ENCODE results near the gene SIGLEC9.

Gene SIGLEC9

GRCh38 chr19:51124729-51125128, at the start of gene SIGLEC9:
Gene SIGLEC9 (plus strand): TSS chr19:51124906. CDS start chr19:51124975, 69 bp downstream.
- no peak for DNase-seq (ENCODE audit: low read depth in 2 of 3, low spot score in 1 of 3)

DNA sequence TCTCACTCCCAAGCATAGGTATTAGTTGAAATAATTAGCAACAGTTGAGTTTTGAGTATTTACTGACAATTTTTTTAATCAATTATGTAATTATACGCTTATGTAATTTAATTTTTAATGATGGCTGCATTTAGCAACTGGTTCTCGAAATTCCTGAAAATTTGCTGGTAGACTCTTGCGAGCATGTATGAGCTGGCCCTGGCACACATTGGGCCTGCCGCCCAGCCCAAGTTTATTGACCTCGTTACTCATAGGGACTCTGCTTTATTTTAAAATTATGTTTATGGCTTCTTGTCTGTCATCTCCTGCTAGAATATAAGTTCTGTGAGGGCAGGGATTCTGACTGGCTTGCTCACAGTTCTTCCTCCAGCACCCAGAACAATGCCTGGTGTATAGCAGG, 48.7 kb upstream of the SIGLEC9 start:
- no peak for DNase-seq (ENCODE audit: low read depth in 2 of 3, low spot score in 1 of 3)

DNA sequence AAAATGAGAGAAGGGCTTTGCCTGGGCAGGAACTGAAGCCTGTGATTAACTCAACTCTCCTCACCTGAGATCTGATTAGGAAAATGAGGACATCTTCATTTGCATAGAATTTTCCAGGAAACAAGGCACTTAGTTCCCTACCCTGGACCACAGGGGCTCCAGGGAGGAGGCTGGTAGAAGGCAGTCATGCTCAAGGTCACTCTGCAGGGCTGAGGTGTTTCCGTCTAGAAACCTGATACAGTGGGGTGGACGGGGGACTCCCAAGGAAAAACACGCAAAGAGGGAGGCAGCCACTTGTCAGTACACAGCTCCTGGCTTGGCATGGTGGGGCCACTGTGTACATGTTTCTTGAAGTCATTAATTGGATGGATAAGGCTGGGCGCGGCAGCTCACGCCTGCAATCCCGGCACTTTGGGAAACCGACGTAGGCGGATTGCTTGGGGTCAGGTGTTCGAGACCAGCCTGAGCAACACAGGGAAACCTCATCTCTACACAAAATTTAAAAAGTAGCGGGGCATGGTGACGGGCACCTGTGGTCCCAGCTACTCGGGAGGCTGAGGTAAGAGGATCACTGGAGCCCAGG, 48.0 kb upstream of the SIGLEC9 start:
- no peak for DNase-seq (ENCODE audit: low read depth in 2 of 3, low spot score in 1 of 3)

DNA sequence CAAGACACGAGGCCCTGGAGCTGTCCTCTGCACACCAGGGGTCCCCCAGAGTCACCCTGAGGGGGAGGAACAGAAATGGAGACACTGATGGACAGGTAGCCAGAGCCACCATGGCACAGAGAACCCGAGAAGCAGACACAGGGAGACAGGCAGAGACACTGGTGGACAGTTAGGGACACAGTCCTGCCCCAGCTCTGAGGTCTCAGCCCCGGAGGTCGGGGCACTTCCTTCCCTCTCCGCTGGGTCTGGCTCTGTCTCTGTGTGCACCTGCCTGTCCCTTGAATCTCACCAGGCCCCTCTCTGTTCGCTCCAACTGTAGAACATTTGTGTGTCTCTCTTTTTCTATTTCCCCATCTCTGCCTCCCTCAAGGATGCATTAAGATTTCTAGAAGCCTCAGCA, 46.6 kb upstream of the SIGLEC9 start:
- DNase-seq (ENCODE audit: low read depth in 2 of 3, low spot score in 1 of 3) = no peak

DNA sequence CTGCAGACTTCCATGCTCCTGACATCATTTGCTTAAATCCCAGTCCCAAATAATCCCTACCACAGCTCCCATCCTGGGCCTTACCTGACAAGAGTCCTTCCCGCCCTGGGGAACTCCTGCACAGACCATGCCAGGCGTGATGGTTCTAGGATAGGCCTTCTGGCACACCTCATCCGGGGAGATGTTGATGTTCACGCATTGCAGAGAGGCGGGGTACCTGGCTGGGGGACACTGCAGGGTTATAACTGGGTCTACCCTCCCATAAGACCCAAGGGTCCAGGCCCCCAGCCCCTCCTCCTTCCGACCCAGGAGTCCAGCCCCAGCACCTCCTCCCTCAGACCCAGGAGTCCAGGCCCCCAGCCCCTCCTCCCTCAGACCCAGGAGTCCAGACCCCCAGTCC, 46.0 kb upstream of the SIGLEC9 start:
- no peak for DNase-seq (ENCODE audit: low read depth in 2 of 3, low spot score in 1 of 3)

GRCh38 chr19:51079481-51080110, 45.1 kb upstream of the SIGLEC9 start:
- no peak for DNase-seq (ENCODE audit: low read depth in 2 of 3, low spot score in 1 of 3)

- no peak for DNase-seq (ENCODE audit: low read depth in 2 of 3, low spot score in 1 of 3)
These were observed 43.2 kb upstream of the SIGLEC9 start for GRCh38 chr19:51081476-51081875.

DNA sequence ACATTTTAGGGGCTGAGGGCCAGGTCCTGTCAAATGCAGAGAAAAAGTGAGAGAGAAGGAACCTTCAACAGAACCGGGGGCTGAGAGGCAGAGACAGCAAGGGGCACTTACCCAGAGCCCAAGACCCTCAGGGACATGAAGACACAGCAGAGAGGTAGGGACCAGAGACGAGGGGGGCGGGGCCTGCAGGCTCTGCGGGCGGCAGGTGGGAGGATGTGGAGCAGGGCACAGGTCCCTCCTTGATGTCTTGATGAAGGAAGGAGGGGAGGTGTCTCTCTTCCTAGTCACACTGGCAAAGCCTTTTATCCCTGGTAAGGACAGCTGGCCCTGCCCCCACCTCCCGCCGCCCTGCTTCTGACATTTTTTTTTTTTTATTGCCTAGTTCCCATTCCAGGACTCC, 42.1 kb upstream of the SIGLEC9 start, which contains the start of gene KLK14:
TSS of gene KLK14 (minus strand) at position 277 of the 400 bp plus-strand sequence. CDS start at position 4, 273 bp downstream.
- DNase-seq (ENCODE audit: low read depth in 2 of 3, low spot score in 1 of 3) = no peak

- DNase-seq (ENCODE audit: low read depth in 2 of 3, low spot score in 1 of 3) = no peak
These were observed 41.5 kb upstream of the SIGLEC9 start for GRCh38 chr19:51083181-51083580.

DNA sequence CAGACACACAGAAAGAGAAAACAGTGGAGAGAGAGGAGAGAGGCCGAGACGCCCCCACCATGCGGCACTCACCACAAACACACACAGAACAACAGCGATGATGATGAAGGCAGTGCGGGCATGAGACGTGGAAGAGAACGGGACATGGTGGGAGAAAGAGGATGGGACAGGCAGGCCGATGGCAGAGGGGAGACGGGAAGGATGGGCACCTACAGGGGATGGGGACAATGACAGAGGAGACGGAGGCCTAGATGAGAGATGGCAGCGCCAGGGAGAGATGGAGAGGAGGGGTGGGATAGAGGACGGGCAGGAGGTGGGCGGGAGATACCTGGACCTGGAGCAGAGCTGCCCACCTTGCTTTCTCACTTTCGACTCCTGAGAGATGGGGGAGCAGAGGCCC, 40.9 kb upstream of the SIGLEC9 start:
- no peak for DNase-seq (ENCODE audit: low read depth in 2 of 3, low spot score in 1 of 3)

DNA sequence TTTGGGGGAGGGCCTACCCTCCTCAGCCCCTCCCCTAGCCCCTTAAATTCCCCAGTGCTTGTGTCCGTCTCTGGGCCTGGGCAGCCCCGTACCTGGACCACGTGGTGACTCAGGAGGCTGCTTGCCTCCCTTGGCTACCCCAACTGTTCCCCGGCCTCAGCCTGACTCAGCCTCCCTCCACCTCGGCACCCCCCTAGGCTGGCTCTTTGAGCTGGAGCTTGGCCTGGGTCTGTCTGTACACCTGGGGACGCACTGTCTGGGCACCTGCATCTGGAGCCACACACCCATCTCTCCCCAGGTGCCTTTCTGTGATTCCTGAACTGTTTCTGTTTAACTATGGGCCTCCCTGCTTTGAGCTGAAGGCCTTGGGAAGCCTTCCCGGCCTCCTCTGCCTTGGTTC, 40.2 kb upstream of the SIGLEC9 start:
- DNase-seq (ENCODE audit: low read depth in 2 of 3, low spot score in 1 of 3) = no peak

DNA sequence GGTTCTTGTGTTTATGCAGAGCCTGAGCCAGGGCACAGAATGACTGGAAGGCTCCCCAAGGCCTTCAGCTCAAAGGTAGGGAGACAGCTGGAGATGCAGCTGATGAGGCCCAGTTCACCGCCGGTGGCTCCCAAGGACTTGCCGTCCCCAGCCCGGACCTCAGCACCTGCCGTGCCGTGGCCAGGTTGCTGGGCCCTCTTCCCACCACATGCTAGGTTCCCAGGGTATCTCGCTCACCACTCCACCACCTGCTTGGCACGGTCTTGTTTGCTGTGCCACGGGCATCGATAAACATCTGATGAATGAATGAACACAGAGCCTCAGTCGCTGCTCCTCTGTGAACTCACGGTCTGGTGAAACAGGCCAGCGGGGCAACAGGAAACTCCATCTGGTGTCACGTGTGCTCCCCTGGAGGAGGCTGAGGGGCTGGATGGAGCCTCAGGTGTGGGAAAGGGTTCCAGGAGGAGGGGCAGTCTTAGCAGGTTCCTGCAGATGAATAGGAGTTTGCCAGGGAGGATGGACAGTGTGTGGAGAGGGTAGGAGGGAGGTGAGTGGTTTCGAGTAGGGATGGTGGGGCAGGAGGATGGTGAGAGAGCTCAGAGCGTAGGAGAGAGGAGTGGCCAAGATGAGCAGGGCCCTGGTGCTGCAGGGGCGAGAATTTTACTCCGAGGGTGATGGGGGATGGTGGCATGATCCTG, 38.4 kb upstream of the SIGLEC9 start:
- no peak for DNase-seq (ENCODE audit: low read depth in 2 of 3, low spot score in 1 of 3)

- no peak for DNase-seq (ENCODE audit: low read depth in 2 of 3, low spot score in 1 of 3)
These were observed 34.9 kb upstream of the SIGLEC9 start for GRCh38 chr19:51089786-51090185.

DNA sequence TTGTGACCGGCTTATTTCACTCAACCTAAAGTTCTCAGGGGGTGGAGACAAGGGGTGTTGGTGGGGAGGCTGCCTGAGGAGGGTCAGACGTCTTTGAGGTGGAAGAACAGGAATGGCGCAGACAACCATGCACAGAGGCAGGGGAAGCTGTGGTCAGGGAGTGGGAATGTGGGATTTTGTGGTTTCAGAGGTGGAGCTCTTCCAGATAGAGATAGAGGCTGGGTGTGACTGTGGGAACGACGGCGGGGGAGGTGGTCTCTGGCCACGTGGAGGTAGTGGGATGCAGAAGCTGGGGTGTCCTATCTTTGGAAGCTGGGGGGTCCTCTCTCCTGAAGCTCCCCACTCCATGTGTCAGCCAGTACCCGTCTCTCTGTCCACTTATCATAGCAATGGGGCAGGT, 34.2 kb upstream of the SIGLEC9 start:
- no peak for DNase-seq (ENCODE audit: low read depth in 2 of 3, low spot score in 1 of 3)

GRCh38 chr19:51091126-51091525, 33.6 kb upstream of the SIGLEC9 start:
- DNase-seq (ENCODE audit: low read depth in 2 of 3, low spot score in 1 of 3) = no peak

DNA sequence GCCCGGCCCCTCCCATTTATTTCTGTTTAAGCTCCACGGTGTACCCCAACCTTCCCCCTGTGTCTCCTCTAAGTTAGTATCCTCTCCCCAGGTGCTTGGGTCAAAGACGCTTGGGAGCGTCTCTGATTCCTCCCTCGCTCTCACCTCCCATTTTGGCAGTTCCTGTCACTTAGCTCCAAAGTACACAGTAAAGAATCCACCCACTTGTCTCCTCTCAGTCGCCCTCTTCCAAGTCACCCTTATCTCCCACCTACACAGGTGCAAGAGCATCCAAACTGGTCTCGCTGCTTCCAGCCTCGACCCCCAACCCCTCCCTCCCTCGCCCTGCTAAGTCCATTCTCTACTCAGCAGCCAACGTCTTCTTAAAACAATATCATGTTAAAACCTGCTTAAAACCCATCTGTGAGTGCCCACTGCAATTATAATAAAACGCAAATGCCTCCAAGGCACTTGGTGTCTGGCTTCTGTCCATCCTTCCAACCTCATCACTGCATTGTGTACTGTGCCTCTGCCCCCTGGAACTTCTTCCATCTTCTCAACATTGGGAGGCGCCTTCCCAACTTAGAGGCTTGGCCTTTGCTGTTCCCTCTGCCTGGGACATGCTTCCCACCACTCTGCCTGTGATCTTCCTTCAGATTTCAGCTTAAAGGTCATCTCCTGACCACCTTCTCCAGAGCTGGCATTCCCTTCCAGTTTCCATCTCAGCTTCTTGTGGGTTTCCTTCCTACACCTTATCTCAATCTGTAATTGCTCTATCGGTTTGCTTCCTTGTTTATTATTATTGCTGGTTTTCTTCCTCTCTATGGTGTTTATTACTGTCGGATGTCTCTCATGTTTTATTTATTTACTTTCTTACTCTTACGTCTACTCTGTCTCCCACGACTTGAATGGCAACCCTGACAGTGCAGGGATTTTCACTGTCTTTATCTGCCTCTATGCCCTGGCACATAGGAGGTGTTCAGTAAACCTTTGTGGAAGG, 32.5 kb upstream of the SIGLEC9 start:
- no peak for DNase-seq (ENCODE audit: low read depth in 2 of 3, low spot score in 1 of 3)

- no peak for DNase-seq (ENCODE audit: low read depth in 2 of 3, low spot score in 1 of 3)
These were observed 31.6 kb upstream of the SIGLEC9 start for GRCh38 chr19:51093101-51093500.

GRCh38 chr19:51093510-51094345, 31.0 kb upstream of the SIGLEC9 start:
- no peak for DNase-seq (ENCODE audit: low read depth in 2 of 3, low spot score in 1 of 3)

DNA sequence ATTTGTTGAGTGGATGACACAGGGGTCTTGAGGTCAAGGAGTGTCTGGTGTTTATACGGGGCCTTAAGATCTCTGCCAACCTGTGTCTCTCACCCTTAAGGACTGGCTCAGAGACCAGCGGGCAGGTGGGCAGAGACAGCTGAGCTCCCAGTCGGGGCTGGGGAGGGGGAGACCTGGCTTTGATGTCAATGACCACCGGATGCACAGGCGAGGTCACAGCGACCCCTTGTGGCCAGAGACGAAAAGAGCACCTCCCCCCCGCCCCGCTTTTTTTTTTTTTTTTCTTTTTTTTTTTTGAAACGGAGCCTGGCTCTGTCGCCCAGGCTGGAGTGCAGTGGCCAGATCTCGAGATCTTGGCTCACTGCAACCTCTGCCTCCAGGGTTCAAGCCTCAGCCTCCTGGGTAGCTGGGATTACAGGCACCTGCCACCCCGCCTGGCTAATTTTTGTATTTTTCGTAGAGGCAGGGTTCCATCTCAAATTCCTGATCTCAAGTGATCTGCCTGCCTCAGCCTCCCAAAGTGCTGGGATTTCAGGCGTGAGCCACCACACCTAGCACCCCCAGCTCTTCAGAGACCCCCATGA, 29.9 kb upstream of the SIGLEC9 start:
- no peak for DNase-seq (ENCODE audit: low read depth in 2 of 3, low spot score in 1 of 3)
